Adrenal gland (tissue), 5 donors: ENCODE data around the gene SLC26A6.

Experiments used
- CTCF ChIP-seq, 6 experiments: fragments of 450-650 bp in 4 of 6; fragments of 200-600 bp in 2 of 6; sonication (generic) in 1 of 6; IDR thresholded peaks; 1 replicate in 5 of 6; 2 replicates in 1 of 6; pipeline versions ENCODE4 v1.5.1 to v1.8.0; 2016 to 2021; ENCODE audit warnings: antibody characterized with exemption in 6 of 6, mild to moderate bottlenecking in 2 of 6, moderate library complexity in 1 of 6
- POLR2A ChIP-seq, 2 donors: fragments of 450-650 bp; IDR thresholded peaks; one replicate each; pipeline ENCODE4 v1.6.1; 2017; ENCODE audit warnings: antibody characterized with exemption in 2 of 2, mild to moderate bottlenecking in 2 of 2, moderate library complexity in 1 of 2
- donor health status: DM: no; HTN: no; CAD: no.

- TF ChIP-seq CTCF (IDR thresholded peaks at IDR 0.05) (no peak), POLR2A (IDR thresholded peaks at IDR 0.05) (no peak)
Observed at GRCh38 chr3:48576647-48577046, 58.6 kb downstream of the SLC26A6 start.
